Activated CD4-positive, alpha-beta memory T cell treated with anti-CD3 and anti-CD28 coated beads for 36 hours (primary cell): ENCODE data around the gene BTBD19. TPM values are rescaled to one million over a fixed set of nuclear protein-coding genes. Genes with fewer than 3 reads are reported as not detected.

Source experiments
- CTCF ChIA-PET: fragments of 350-600 bp; sonication (Branson Sonifier 250); formaldehyde crosslinking; loops from one replicate; lab custom pipeline; 2021; ENCODE audit warnings: antibody characterized with exemption, inconsistent platforms; lab: Charles Lee
- POLR2A ChIA-PET: fragments of 350-600 bp; sonication (Branson Sonifier 250); formaldehyde crosslinking; loops from one replicate; lab custom pipeline; 2021; ENCODE audit warnings: antibody characterized with exemption; lab: Charles Lee
- DNase-seq: peaks from one replicate; pipeline ENCODE4 v3.0.0-alpha.2; 2020
- H3K27ac Mint-ChIP-seq: one replicate; pipeline ENCODE4 v1.8.0; 2021; ENCODE audit warnings: mixed read lengths
- H3K27me3 Mint-ChIP-seq: one replicate; pipeline ENCODE4 v1.8.0; 2021; ENCODE audit warnings: mixed read lengths
- H3K36me3 Mint-ChIP-seq: one replicate; pipeline ENCODE4 v1.8.0; 2021; ENCODE audit warnings: mixed read lengths
- H3K4me1 Mint-ChIP-seq: one replicate; pipeline ENCODE4 v1.8.0; 2021; ENCODE audit warnings: low read depth, mixed read lengths
- H3K4me3 Mint-ChIP-seq: one replicate; pipeline ENCODE4 v1.8.0; 2021; ENCODE audit warnings: mild to moderate bottlenecking, mixed read lengths
- H3K9me3 Mint-ChIP-seq: one replicate; pipeline ENCODE4 v1.8.0; 2021; ENCODE audit warnings: mixed read lengths
- intact Hi-C: fragments of 100-400 bp; cut with micrococcal nuclease; formaldehyde crosslinking; loops from one replicate; pipeline ENCODE4 v1.15.1; 2023
- total RNA-seq, 2 experiments: library from RNA; stranded (reverse); gene quantifications; one replicate each; pipeline ENCODE4 v1.2.3, GENCODE V29; 2021

The BTBD19 gene
- total RNA-seq, 2 experiments from 2014 or later = 35.2 to 38.6 TPM

GRCh38 chr1:44803062-44803311 is 5.3 kb upstream of the BTBD19 start:
- Mint-ChIP-seq H3K4me3 (peak overlapping the region; percentile 93), H3K4me1 (peaks cover 58% of the 10 kb centered on the region), H3K27ac (peak overlapping the region; percentile 93), H3K36me3 (peaks cover 58% of the 10 kb centered on the region), H3K27me3 (no peaks in the 10 kb centered on the region), H3K9me3 (no peaks in the 10 kb centered on the region)
- DNase-seq = no peak
- POLR2A ChIA-PET = interaction anchor here (1.0 to 15.8 kb wide), 3 partner anchors 9 to 28 kb away, joined by 4 to 404 read pairs (median 263); partner anchors contain the start of genes BTBD19, DYNLT4 and RPS8
- CTCF ChIA-PET = no interaction called here
- intact Hi-C loops = loop anchor here (10.0 kb wide), 3 partner anchors 168 to 502 kb away; partner anchors contain the start of genes HECTD3 and UROD

GRCh38 chr1:44803312-44804095 is 4.8 kb upstream of the BTBD19 start:
- DNase-seq = no peak
- CTCF ChIA-PET = no interaction called here
- no peaks in the 10 kb centered on the region for H3K27me3 Mint-ChIP-seq
- no peaks in the 10 kb centered on the region for H3K9me3 Mint-ChIP-seq
- intact Hi-C loops = loop anchor here (10.0 kb wide), 3 partner anchors 169 to 501 kb away; partner anchors contain the start of genes HECTD3 and UROD
- H3K4me3 Mint-ChIP-seq = peak overlapping the region; percentile 93
- H3K4me1 Mint-ChIP-seq = peaks cover 62% of the 10 kb centered on the region
- peak overlapping the region; percentile 93 for H3K27ac Mint-ChIP-seq
- POLR2A ChIA-PET = interaction anchor here (1.0 to 15.8 kb wide), 5 partner anchors 8 to 28 kb away, joined by 3 to 404 read pairs (median 7); partner anchors contain the start of genes BTBD19, DYNLT4 and RPS8
- peaks cover 62% of the 10 kb centered on the region for H3K36me3 Mint-ChIP-seq

GRCh38 chr1:44805311-44806024 is 2.9 kb upstream of the BTBD19 start:
- no peaks in the 10 kb centered on the region for H3K27me3 Mint-ChIP-seq
- peak overlapping the region; percentile 93 for H3K27ac Mint-ChIP-seq
- H3K36me3 Mint-ChIP-seq = peaks cover 75% of the 10 kb centered on the region
- DNase-seq = no peak
- H3K4me3 Mint-ChIP-seq = peak overlapping the region; percentile 32
- POLR2A ChIA-PET = interaction anchor here (2.0 to 15.8 kb wide), 3 partner anchors 15 to 83 kb away, joined by 7 to 404 read pairs (median 94); partner anchors contain the start of gene RPS8
- CTCF ChIA-PET = interaction anchor here (0.7 to 1.0 kb wide), 4 partner anchors 11 to 15 kb away, joined by 3 read pairs; no protein-coding TSS in a partner anchor
- intact Hi-C loops = loop anchor here (2.0 to 10.0 kb wide), 7 partner anchors 31 to 882 kb away; partner anchors contain the start of genes ARMH1, GPBP1L1, HECTD3 and NASP
- H3K4me1 Mint-ChIP-seq = peaks cover 77% of the 10 kb centered on the region
- no peaks in the 10 kb centered on the region for H3K9me3 Mint-ChIP-seq

- Mint-ChIP-seq H3K4me3 (peak overlapping the region; percentile 73), H3K9me3 (no peaks in the 10 kb centered on the region), H3K27ac (peak overlapping the region; percentile 98), H3K36me3 (peaks cover 75% of the 10 kb centered on the region), H3K27me3 (no peaks in the 10 kb centered on the region), H3K4me1 (peaks cover 84% of the 10 kb centered on the region)
- CTCF ChIA-PET = interaction anchor here (0.7 to 1.0 kb wide), 2 partner anchors 12 kb away, joined by 3 read pairs; no protein-coding TSS in a partner anchor
- POLR2A ChIA-PET = interaction anchor here (1.3 to 15.8 kb wide), 4 partner anchors 14 to 84 kb away, joined by 5 to 404 read pairs (median 86); partner anchors contain the start of gene RNU5D-1
- DNase-seq = no peak
- intact Hi-C loops = loop anchor here (2.0 to 10.0 kb wide), 7 partner anchors 31 to 881 kb away; partner anchors contain the start of genes ARMH1, GPBP1L1, HECTD3 and NASP
Measured at GRCh38 chr1:44806025-44806703, 2.2 kb upstream of the BTBD19 start.

- ChIA-PET CTCF (interaction anchor here (1.0 to 3.5 kb wide), 3 partner anchors 11 to 14 kb away, joined by 3 to 40 read pairs (median 22); no protein-coding TSS in a partner anchor), POLR2A (interaction anchor here (1.3 to 15.8 kb wide), 6 partner anchors 7 to 84 kb away, joined by 5 to 404 read pairs (median 86); partner anchors contain the start of genes PLK3, RNU5D-1 and RPS8)
- Mint-ChIP-seq H3K4me3 (peak within 1 kb of the TSS; percentile 73), H3K27me3 (no peaks in the 10 kb centered on the region), H3K4me1 (peaks cover 90% of the 10 kb centered on the region), H3K36me3 (peaks cover 72% of the 10 kb centered on the region), H3K27ac (peak within 1 kb of the TSS; percentile 98), H3K9me3 (no peaks in the 10 kb centered on the region)
- no peak for DNase-seq
- intact Hi-C loops = loop anchor here (1.0 to 10.0 kb wide), 8 partner anchors 32 to 880 kb away; partner anchors contain the start of genes ARMH1, GPBP1L1, HECTD3 and NASP
Measured at GRCh38 chr1:44806704-44807363, 1.5 kb upstream of the BTBD19 start, which contains the start of gene DYNLT4. Gene DYNLT4, minus strand, starts transcription at chr1:44807351. Its CDS starts 683 bp downstream, at chr1:44806668.

GRCh38 chr1:44807364-44808062 is 810 bp upstream of the BTBD19 start:
- peaks cover 70% of the 10 kb centered on the region for H3K36me3 Mint-ChIP-seq
- H3K4me1 Mint-ChIP-seq = peaks cover 90% of the 10 kb centered on the region
- no peaks in the 10 kb centered on the region for H3K9me3 Mint-ChIP-seq
- DNase-seq = peak; percentile 95
- peak overlapping the region; percentile 98 for H3K27ac Mint-ChIP-seq
- intact Hi-C loops = loop anchor here (1.0 to 10.0 kb wide), 8 partner anchors 33 to 880 kb away; partner anchors contain the start of genes ARMH1, GPBP1L1, HECTD3 and NASP
- CTCF ChIA-PET = interaction anchor here (1.3 to 3.5 kb wide), 9 partner anchors 7 to 83 kb away, joined by 3 to 53 read pairs (median 12); partner anchors contain the start of genes BEST4, PLK3 and RNU5D-1
- no peaks in the 10 kb centered on the region for H3K27me3 Mint-ChIP-seq
- H3K4me3 Mint-ChIP-seq = peak overlapping the region; percentile 73
- POLR2A ChIA-PET = interaction anchor here (0.7 to 15.8 kb wide), 9 partner anchors 7 to 85 kb away, joined by 3 to 404 read pairs (median 37); partner anchors contain the start of genes PLK3, RNU5D-1 and RPS8

GRCh38 chr1:44808938-44809917 is 905 bp downstream of the BTBD19 start:
- ChIA-PET CTCF (interaction anchor here (0.8 to 3.5 kb wide), 15 partner anchors 9 to 203 kb away, joined by 3 to 53 read pairs (median 9); partner anchors contain the start of genes BEST4, PLK3, RNU5D-1 and RPS8), POLR2A (interaction anchor here (0.6 to 15.8 kb wide), 19 partner anchors 9 to 530 kb away, joined by 3 to 404 read pairs (median 7); partner anchors contain the start of genes EIF2B3, HECTD3, MUTYH and PLK3)
- no peaks in the 10 kb centered on the region for H3K27me3 Mint-ChIP-seq
- H3K27ac Mint-ChIP-seq = peak overlapping the region; percentile 98
- H3K4me1 Mint-ChIP-seq = peaks cover 80% of the 10 kb centered on the region
- H3K9me3 Mint-ChIP-seq = no peaks in the 10 kb centered on the region
- intact Hi-C loops = loop anchor here (1.0 to 10.0 kb wide), 9 partner anchors 8 to 878 kb away; partner anchors contain the start of genes ARMH1, GPBP1L1, HECTD3 and NASP
- H3K4me3 Mint-ChIP-seq = peak overlapping the region; percentile 73
- peaks cover 60% of the 10 kb centered on the region for H3K36me3 Mint-ChIP-seq
- peak; percentile 96 for DNase-seq

GRCh38 chr1:44810101-44810761 is 1.9 kb downstream of the BTBD19 start:
- intact Hi-C loops = loop anchor here (10.0 kb wide), 1 partner anchor 1445 kb away; the partner anchor contains the start of gene ELOVL1
- H3K9me3 Mint-ChIP-seq = no peaks in the 10 kb centered on the region
- CTCF ChIA-PET = interaction anchor here (0.8 to 3.5 kb wide), 12 partner anchors 9 to 202 kb away, joined by 3 to 53 read pairs (median 10); partner anchors contain the start of genes PLK3, RNU5D-1, RPS8 and UROD

More at GRCh38 chr1:44810101-44810761, 1.9 kb downstream of the BTBD19 start:
- peak; percentile 71 for DNase-seq
- peaks cover 60% of the 10 kb centered on the region for H3K36me3 Mint-ChIP-seq
- H3K4me1 Mint-ChIP-seq = peaks cover 78% of the 10 kb centered on the region
- H3K4me3 Mint-ChIP-seq = peak overlapping the region; percentile 73
- POLR2A ChIA-PET = interaction anchor here (0.9 to 15.8 kb wide), 15 partner anchors 10 to 529 kb away, joined by 3 to 404 read pairs (median 9); partner anchors contain the start of genes EIF2B3, HECTD3, MUTYH and PLK3
- H3K27ac Mint-ChIP-seq = peak overlapping the region; percentile 98
- no peaks in the 10 kb centered on the region for H3K27me3 Mint-ChIP-seq
